CD4-positive, alpha-beta T cell (primary cell): ENCODE measurements around the gene PPIB. TPM values are rescaled to one million over a fixed set of nuclear protein-coding genes. Genes with fewer than 3 reads are reported as not detected.

Source experiments
- ATAC-seq: fragments of 200-7000 bp; cut with Tn5 transposase; one replicate; pipeline ENCODE4 v1.10.0; 2022; ENCODE audit warnings: mild to moderate bottlenecking; ENCODE audit not compliant: poor library complexity
- CTCF ChIA-PET: fragments of 350-600 bp; sonication (Branson Sonifier 250); formaldehyde crosslinking; loops from one replicate; lab custom pipeline; 2021; ENCODE audit warnings: antibody characterized with exemption, inconsistent platforms; lab: Charles Lee
- POLR2A ChIA-PET: fragments of 350-600 bp; sonication (Branson Sonifier 250); formaldehyde crosslinking; loops from one replicate; lab custom pipeline; 2021; ENCODE audit warnings: antibody characterized with exemption, inconsistent platforms; lab: Charles Lee
- DNase-seq, 14 experiments: peaks; one replicate each; pipeline ENCODE4 v3.0.0-alpha.2; 2013 to 2020; ENCODE audit warnings: mixed read lengths in 2 of 14
- H3K27ac ChIP-seq, 2 donors: one replicate each; pipeline versions ENCODE4 v1.5.1 to v1.7.0; 2013; ENCODE audit warnings: low read length in 2 of 2, low read depth in 1 of 2, mild to moderate bottlenecking in 1 of 2
- H3K27me3 ChIP-seq, 2 experiments: 1 replicate in 1 of 2; 2 replicates in 1 of 2; pipeline versions ENCODE4 v1.6.1 to v1.7.0; 2013; ENCODE audit warnings: low read length in 2 of 2, control low read depth in 1 of 2, mild to moderate bottlenecking in 1 of 2, moderate library complexity in 1 of 2; ENCODE audit not compliant: insufficient read depth in 2 of 2, control insufficient read depth in 1 of 2
- H3K36me3 ChIP-seq: one replicate; pipeline ENCODE4 v1.6.1; 2013; ENCODE audit warnings: low read length, control low read depth; ENCODE audit not compliant: insufficient read depth
- H3K4me1 ChIP-seq: one replicate; pipeline ENCODE4 v1.6.1; 2013; ENCODE audit warnings: low read length, control low read depth; ENCODE audit not compliant: insufficient read depth
- H3K4me3 ChIP-seq: one replicate; pipeline ENCODE4 v1.5.1; 2013; ENCODE audit warnings: mild to moderate bottlenecking, low read length, moderate library complexity
- H3K9me3 ChIP-seq, 2 experiments: 1 replicate in 1 of 2; 2 replicates in 1 of 2; pipeline versions ENCODE4 v1.6.1 to v1.7.0; 2013; ENCODE audit warnings: low read length in 2 of 2, mild to moderate bottlenecking in 2 of 2, control low read depth in 1 of 2, moderate library complexity in 1 of 2; ENCODE audit not compliant: control insufficient read depth in 1 of 2, insufficient read depth in 1 of 2
- H3K27ac Mint-ChIP-seq: one replicate; pipeline ENCODE4 v1.8.0; 2020; ENCODE audit warnings: mixed read lengths
- H3K27me3 Mint-ChIP-seq: one replicate; pipeline ENCODE4 v1.8.0; 2021; ENCODE audit warnings: mixed read lengths
- H3K36me3 Mint-ChIP-seq: one replicate; pipeline ENCODE4 v1.8.0; 2021; ENCODE audit warnings: low read depth, mixed read lengths
- H3K4me1 Mint-ChIP-seq: one replicate; pipeline ENCODE4 v1.8.0; 2021; ENCODE audit warnings: low read depth, mixed read lengths
- H3K4me3 Mint-ChIP-seq: one replicate; pipeline ENCODE4 v1.8.0; 2020; ENCODE audit warnings: mild to moderate bottlenecking, mixed read lengths
- H3K9me3 Mint-ChIP-seq: one replicate; pipeline ENCODE4 v1.8.0; 2020; ENCODE audit warnings: mixed read lengths
- intact Hi-C, 2 experiments: fragments of 100-400 bp; cut with DNase I in 1 of 2; cut with micrococcal nuclease in 1 of 2; formaldehyde crosslinking; loops; one replicate each; pipeline versions ENCODE4 v1.15.1 to v1.9.0; 2023 to 2025; cut with DNase I, micrococcal nuclease
- total RNA-seq, 174 experiments: library from RNA in 2 of 174; stranded (reverse) in 2 of 174; gene quantifications; one replicate each; pipeline ENCODE4 v1.2.3 and lab custom pipeline; 2021 to 2026
- TF ChIP-seq, protein P1 (sequence below): fragments of 200-600 bp; IDR thresholded peaks from one replicate; pipeline ENCODE4 v1.8.0; 2022; ENCODE audit warnings: antibody characterized with exemption, mild to moderate bottlenecking

Gene PPIB
- total RNA-seq, 2 experiments from 2014 or later = 167 to 169 TPM

DNA sequence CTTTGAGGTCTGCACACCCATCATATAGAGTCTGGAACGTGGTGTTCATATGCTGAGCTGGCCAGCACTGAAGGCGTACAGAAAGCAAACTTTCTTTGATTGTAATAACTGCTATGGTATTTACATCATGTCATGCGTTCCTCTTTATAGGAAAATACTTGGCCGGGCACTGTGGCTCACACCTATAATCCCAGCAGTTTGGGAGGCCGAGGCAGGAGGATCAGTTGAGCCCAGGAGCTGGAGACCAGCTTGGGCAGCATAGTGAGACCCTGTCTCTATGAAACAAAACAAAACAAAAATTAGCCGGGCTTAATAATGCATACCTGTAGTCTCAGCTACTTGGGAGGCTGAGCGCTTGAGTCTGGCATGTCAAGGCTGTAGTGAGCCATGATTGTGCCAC, 14.7 kb downstream of the PPIB start:
- H3K4me3 Mint-ChIP-seq = no peak overlapping the region
- no peaks in the 10 kb centered on the region for H3K9me3 Mint-ChIP-seq
- H3K36me3 Mint-ChIP-seq = peaks cover 23% of the 10 kb centered on the region
- TF ChIP-seq, protein P1, sequence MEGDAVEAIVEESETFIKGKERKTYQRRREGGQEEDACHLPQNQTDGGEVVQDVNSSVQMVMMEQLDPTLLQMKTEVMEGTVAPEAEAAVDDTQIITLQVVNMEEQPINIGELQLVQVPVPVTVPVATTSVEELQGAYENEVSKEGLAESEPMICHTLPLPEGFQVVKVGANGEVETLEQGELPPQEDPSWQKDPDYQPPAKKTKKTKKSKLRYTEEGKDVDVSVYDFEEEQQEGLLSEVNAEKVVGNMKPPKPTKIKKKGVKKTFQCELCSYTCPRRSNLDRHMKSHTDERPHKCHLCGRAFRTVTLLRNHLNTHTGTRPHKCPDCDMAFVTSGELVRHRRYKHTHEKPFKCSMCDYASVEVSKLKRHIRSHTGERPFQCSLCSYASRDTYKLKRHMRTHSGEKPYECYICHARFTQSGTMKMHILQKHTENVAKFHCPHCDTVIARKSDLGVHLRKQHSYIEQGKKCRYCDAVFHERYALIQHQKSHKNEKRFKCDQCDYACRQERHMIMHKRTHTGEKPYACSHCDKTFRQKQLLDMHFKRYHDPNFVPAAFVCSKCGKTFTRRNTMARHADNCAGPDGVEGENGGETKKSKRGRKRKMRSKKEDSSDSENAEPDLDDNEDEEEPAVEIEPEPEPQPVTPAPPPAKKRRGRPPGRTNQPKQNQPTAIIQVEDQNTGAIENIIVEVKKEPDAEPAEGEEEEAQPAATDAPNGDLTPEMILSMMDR = no peak
- Histone ChIP-seq H3K27ac (no peak overlapping the region), H3K4me3 (no peak overlapping the region), H3K36me3 (peaks cover 15% of the 10 kb centered on the region), H3K4me1 (peaks cover 28% of the 10 kb centered on the region), H3K27me3 (peaks cover 15 to 17% of the 10 kb centered on the region in 2 experiments), H3K9me3 (no peaks in the 10 kb centered on the region)
- ATAC-seq (no peak), DNase-seq (no peak)
- peaks cover 23% of the 10 kb centered on the region for H3K27me3 Mint-ChIP-seq
- no peak overlapping the region for H3K27ac Mint-ChIP-seq
- intact Hi-C loops = no loop called here
- ChIA-PET CTCF (no interaction called here), POLR2A (interaction anchor here (2.1 kb wide), 1 partner anchor 15 kb away, joined by 10 read pairs; the partner anchor contains the start of gene PPIB)
- H3K4me1 Mint-ChIP-seq = peaks cover 24% of the 10 kb centered on the region

DNA sequence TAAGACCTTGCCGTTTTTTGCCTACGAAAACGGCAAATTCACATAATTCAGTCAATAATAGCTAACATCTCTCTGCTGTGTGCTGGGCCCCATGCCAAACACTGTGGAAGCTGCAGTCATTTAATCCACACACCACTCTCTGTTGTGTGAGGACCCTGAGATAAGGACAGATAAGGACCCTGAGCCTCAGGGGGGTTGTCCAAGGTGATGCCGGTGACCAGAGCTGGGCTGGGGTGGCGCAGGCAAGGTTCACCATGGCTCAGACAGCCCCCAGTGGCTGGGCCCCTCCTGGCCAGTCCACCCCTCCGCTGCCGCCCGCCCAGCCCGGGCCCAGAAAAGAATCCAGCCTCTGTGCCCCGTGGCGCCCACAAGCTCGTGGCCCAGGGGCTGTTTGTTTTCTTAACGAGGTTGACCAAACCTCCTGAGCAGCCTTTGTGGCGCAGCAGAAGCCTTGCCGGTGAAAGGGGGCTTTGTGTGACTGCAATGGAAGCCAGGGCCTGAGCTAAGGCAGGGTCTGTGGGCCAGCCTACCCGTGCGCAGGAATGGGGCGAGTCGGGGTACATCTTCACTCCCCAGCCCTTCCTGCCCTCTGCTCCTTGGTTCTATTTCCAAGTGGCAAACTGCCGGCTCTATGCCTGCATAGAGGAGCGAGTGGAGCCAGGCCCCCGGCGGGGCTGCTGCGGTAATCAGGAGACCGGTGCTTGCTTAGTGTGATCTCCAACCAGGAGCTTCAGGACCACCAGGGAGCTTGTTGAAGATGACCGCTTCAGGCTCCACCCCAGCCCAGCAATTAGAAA, 15.7 kb downstream of the PPIB start:
- Mint-ChIP-seq H3K9me3 (no peaks in the 10 kb centered on the region), H3K4me3 (no peak overlapping the region), H3K4me1 (peaks cover 16% of the 10 kb centered on the region), H3K27ac (no peak overlapping the region), H3K27me3 (peaks cover 14% of the 10 kb centered on the region), H3K36me3 (peaks cover 34% of the 10 kb centered on the region)
- TF ChIP-seq, protein P1 = no peak
- Histone ChIP-seq H3K27me3 (peaks cover 6 to 7% of the 10 kb centered on the region in 2 experiments), H3K36me3 (peaks cover 24% of the 10 kb centered on the region), H3K9me3 (no peaks in the 10 kb centered on the region), H3K4me3 (no peak overlapping the region), H3K4me1 (peaks cover 17% of the 10 kb centered on the region), H3K27ac (no peak overlapping the region)
- ChIA-PET CTCF (no interaction called here), POLR2A (interaction anchor here (0.7 to 1.1 kb wide), 2 partner anchors 16 to 513 kb away, joined by 3 read pairs; no protein-coding TSS in a partner anchor)
- intact Hi-C loops = no loop called here
- ATAC-seq (no peak), DNase-seq (no peak)

DNA sequence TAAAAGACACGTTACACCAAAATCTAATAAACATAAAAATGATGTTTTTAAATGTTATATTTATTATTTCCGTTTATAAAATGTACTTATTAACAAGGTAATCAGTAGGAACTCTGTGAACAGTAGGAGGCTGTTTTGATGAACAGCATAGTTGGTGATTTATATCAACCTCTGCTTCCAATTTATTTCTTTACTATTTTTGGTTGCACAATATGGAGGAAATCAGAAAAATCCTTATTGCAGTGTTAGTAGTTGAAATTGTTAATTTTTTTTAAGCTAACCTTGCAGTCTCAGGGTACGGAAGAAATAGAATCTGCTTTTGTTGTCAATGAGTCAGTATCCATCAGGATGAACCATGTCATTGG, 16.3 kb downstream of the PPIB start:
- H3K9me3 ChIP-seq = no peaks in the 10 kb centered on the region
- peaks cover 29% of the 10 kb centered on the region for H3K36me3 ChIP-seq
- DNase-seq (no peak), ATAC-seq (no peak)
- ChIA-PET POLR2A (interaction anchor here (0.7 to 1.1 kb wide), 2 partner anchors 17 to 513 kb away, joined by 3 read pairs; no protein-coding TSS in a partner anchor), CTCF (no interaction called here)
- no peak overlapping the region for H3K4me3 ChIP-seq
- Mint-ChIP-seq H3K9me3 (no peaks in the 10 kb centered on the region), H3K36me3 (peaks cover 39% of the 10 kb centered on the region), H3K27ac (no peak overlapping the region), H3K4me1 (peaks cover 16% of the 10 kb centered on the region), H3K27me3 (peaks cover 14% of the 10 kb centered on the region), H3K4me3 (no peak overlapping the region)
- H3K4me1 ChIP-seq = peaks cover 12% of the 10 kb centered on the region
- H3K27me3 ChIP-seq = peaks cover 4% of the 10 kb centered on the region in 2 experiments
- intact Hi-C loops = no loop called here
- TF ChIP-seq, protein P1 = no peak
- no peak overlapping the region for H3K27ac ChIP-seq
